GM23338 (cell line): ENCODE data around the gene ELOVL7. TPM values are rescaled to one million over a fixed set of nuclear protein-coding genes. Genes with fewer than 3 reads are reported as not detected.

Experiments used
- ATAC-seq: fragments of 200-7000 bp; cut with Tn5 transposase; 3 replicates; pipeline ENCODE4 v1.9.1; 2020
- DNase-seq: peaks from one replicate; pipeline ENCODE4 v3.0.0-alpha.2; 2015; ENCODE audit warnings: low spot score
- H2AFZ ChIP-seq: fragments of 200-600 bp; sonication (generic); 2 replicates; pipeline ENCODE4 v1.8.0; 2016; ENCODE audit warnings: antibody characterized with exemption, mild to moderate bottlenecking, moderate library complexity
- H3F3A ChIP-seq: fragments of 200-600 bp; sonication (generic); replicated peaks from 2 replicates; pipeline ENCODE4 v1.8.0; 2017; ENCODE audit warnings: antibody characterized with exemption, mixed run types, low read depth
- H3K27ac ChIP-seq: fragments of 200-600 bp; sonication (generic); 2 replicates; pipeline ENCODE4 v1.6.1; 2016; ENCODE audit warnings: low read depth
- H3K27me3 ChIP-seq: fragments of 200-600 bp; sonication (generic); 2 replicates; pipeline ENCODE4 v1.8.0; 2016; ENCODE audit warnings: mild to moderate bottlenecking, mixed run types, moderate library complexity; ENCODE audit not compliant: insufficient read depth
- H3K36me3 ChIP-seq: fragments of 200-600 bp; sonication (generic); 2 replicates; pipeline ENCODE4 v1.8.0; 2016; ENCODE audit warnings: mild to moderate bottlenecking; ENCODE audit not compliant: insufficient read depth
- H3K4me1 ChIP-seq: fragments of 200-600 bp; sonication (generic); 2 replicates; pipeline ENCODE4 v1.8.0; 2016; ENCODE audit warnings: mild to moderate bottlenecking, moderate library complexity; ENCODE audit not compliant: insufficient read depth
- H3K4me2 ChIP-seq: fragments of 200-600 bp; sonication (generic); 2 replicates; pipeline ENCODE4 v1.7.1; 2017; ENCODE audit warnings: mixed run types
- H3K4me3 ChIP-seq: fragments of 200-600 bp; sonication (generic); 2 replicates; pipeline ENCODE4 v1.6.1; 2016; ENCODE audit warnings: mixed run types
- H3K79me2 ChIP-seq: fragments of 200-600 bp; sonication (generic); replicated peaks from 2 replicates; pipeline ENCODE4 v1.8.0; 2017; ENCODE audit warnings: mild to moderate bottlenecking; ENCODE audit not compliant: insufficient read depth
- H3K9me2 ChIP-seq: fragments of 200-600 bp; sonication (generic); 2 replicates; pipeline ENCODE4 v1.8.0; 2017; ENCODE audit not compliant: insufficient read depth
- H4K20me1 ChIP-seq: fragments of 200-600 bp; sonication (generic); replicated peaks from 2 replicates; pipeline ENCODE4 v1.8.0; 2017; ENCODE audit warnings: mild to moderate bottlenecking; ENCODE audit not compliant: insufficient read depth
- H3K27ac Mint-ChIP-seq: 2 replicates; pipeline ENCODE4 v1.8.0; 2020; ENCODE audit warnings: inconsistent platforms, mild to moderate bottlenecking, moderate library complexity, mixed read lengths
- H3K27me3 Mint-ChIP-seq: 3 replicates; pipeline ENCODE4 v1.8.0; 2022; ENCODE audit warnings: low read depth, mild to moderate bottlenecking, moderate library complexity, mixed read lengths, inconsistent platforms; ENCODE audit not compliant: insufficient read depth, poor library complexity
- H3K36me3 Mint-ChIP-seq: 3 replicates; pipeline ENCODE4 v1.8.0; 2021; ENCODE audit warnings: low read depth, mild to moderate bottlenecking, inconsistent platforms, moderate library complexity, mixed read lengths
- H3K4me1 Mint-ChIP-seq: 3 replicates; pipeline ENCODE4 v1.8.0; 2020; ENCODE audit warnings: mild to moderate bottlenecking, inconsistent platforms, mixed read lengths
- H3K4me3 Mint-ChIP-seq: 3 replicates; pipeline ENCODE4 v1.8.0; 2021; ENCODE audit warnings: moderate library complexity, mild to moderate bottlenecking, inconsistent platforms, mixed read lengths
- H3K9me3 Mint-ChIP-seq: 3 replicates; pipeline ENCODE4 v1.8.0; 2020; ENCODE audit warnings: moderate library complexity, mild to moderate bottlenecking, inconsistent platforms, mixed read lengths
- CREB1 ChIP-seq: fragments of 250-450 bp; sonication (Bioruptor Pico); IDR thresholded peaks from 2 replicates; pipeline ENCODE4 v1.5.0; 2020; ENCODE audit warnings: low read depth, mild to moderate bottlenecking, moderate library complexity
- EZH2 ChIP-seq: fragments of 200-600 bp; sonication (generic); IDR thresholded peaks from one replicate; pipeline ENCODE4 v1.8.0; 2017; ENCODE audit warnings: antibody characterized with exemption, mild to moderate bottlenecking, low read depth; ENCODE audit not compliant: unreplicated experiment
- STAT1 ChIP-seq: IDR thresholded peaks from one replicate; pipeline ENCODE4 v1.6.1; 2016; ENCODE audit warnings: antibody characterized with exemption; ENCODE audit not compliant: unreplicated experiment
- polyA plus RNA-seq: library from polyadenylated mRNA; unstranded; fragments of >200 nt; fragmentation: Nextera tagmentation; extraction: Ambion mirVana; gene quantifications from 2 replicates; pipeline ENCODE4 v1.2.1, GENCODE V29; 2016
- total RNA-seq: library from RNA; depleted of rRNA; stranded (reverse); fragments of >200 nt; shearing (Covaris generic); gene quantifications from 2 replicates; pipeline ENCODE4 v1.2.3, GENCODE V29; 2014
- TF ChIP-seq, protein P1 (sequence below): IDR thresholded peaks from one replicate; pipeline ENCODE4 v1.6.1; 2018; ENCODE audit warnings: antibody characterized with exemption; ENCODE audit not compliant: unreplicated experiment
- TF ChIP-seq, protein P2 (sequence below): fragments of 250-450 bp; sonication (Bioruptor Pico); IDR thresholded peaks from 2 replicates; pipeline ENCODE4 v1.5.0; 2020; ENCODE audit warnings: mild to moderate bottlenecking, moderate library complexity

Gene ELOVL7
- total and polyA plus RNA-seq, 2 experiments from 2014 or later = 2.3 to 7.0 TPM

DNA sequence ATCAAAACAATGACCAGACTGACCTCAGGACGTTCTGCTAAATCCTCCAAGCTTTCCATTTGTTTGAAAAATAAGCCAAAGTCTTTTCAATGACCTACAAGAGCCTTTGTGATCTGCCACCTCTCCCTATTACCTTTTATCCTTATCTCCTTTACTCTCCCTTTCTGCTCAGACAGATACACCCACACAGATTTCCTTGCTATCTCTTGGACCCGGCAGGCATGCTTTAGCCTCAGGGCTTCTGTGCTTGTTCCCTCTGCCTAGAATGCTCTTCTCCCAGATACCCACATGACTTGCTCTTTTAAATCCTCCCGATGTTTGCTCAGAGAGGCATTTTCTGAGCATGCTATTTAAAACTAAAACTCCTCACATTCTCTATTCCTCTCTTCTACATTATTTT lies 8.9 kb upstream of the ELOVL7 start:
- peaks cover 10% of the 10 kb centered on the region for H3K9me2 ChIP-seq
- H3K4me3 ChIP-seq = no peak overlapping the region
- TF ChIP-seq CREB1 (CRISPR knock-in tag) = no peak
- TF ChIP-seq STAT1 = no peak
- TF ChIP-seq, protein P1, sequence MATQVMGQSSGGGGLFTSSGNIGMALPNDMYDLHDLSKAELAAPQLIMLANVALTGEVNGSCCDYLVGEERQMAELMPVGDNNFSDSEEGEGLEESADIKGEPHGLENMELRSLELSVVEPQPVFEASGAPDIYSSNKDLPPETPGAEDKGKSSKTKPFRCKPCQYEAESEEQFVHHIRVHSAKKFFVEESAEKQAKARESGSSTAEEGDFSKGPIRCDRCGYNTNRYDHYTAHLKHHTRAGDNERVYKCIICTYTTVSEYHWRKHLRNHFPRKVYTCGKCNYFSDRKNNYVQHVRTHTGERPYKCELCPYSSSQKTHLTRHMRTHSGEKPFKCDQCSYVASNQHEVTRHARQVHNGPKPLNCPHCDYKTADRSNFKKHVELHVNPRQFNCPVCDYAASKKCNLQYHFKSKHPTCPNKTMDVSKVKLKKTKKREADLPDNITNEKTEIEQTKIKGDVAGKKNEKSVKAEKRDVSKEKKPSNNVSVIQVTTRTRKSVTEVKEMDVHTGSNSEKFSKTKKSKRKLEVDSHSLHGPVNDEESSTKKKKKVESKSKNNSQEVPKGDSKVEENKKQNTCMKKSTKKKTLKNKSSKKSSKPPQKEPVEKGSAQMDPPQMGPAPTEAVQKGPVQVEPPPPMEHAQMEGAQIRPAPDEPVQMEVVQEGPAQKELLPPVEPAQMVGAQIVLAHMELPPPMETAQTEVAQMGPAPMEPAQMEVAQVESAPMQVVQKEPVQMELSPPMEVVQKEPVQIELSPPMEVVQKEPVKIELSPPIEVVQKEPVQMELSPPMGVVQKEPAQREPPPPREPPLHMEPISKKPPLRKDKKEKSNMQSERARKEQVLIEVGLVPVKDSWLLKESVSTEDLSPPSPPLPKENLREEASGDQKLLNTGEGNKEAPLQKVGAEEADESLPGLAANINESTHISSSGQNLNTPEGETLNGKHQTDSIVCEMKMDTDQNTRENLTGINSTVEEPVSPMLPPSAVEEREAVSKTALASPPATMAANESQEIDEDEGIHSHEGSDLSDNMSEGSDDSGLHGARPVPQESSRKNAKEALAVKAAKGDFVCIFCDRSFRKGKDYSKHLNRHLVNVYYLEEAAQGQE = no peak
- no peak for TF ChIP-seq EZH2
- TF ChIP-seq, protein P2, sequence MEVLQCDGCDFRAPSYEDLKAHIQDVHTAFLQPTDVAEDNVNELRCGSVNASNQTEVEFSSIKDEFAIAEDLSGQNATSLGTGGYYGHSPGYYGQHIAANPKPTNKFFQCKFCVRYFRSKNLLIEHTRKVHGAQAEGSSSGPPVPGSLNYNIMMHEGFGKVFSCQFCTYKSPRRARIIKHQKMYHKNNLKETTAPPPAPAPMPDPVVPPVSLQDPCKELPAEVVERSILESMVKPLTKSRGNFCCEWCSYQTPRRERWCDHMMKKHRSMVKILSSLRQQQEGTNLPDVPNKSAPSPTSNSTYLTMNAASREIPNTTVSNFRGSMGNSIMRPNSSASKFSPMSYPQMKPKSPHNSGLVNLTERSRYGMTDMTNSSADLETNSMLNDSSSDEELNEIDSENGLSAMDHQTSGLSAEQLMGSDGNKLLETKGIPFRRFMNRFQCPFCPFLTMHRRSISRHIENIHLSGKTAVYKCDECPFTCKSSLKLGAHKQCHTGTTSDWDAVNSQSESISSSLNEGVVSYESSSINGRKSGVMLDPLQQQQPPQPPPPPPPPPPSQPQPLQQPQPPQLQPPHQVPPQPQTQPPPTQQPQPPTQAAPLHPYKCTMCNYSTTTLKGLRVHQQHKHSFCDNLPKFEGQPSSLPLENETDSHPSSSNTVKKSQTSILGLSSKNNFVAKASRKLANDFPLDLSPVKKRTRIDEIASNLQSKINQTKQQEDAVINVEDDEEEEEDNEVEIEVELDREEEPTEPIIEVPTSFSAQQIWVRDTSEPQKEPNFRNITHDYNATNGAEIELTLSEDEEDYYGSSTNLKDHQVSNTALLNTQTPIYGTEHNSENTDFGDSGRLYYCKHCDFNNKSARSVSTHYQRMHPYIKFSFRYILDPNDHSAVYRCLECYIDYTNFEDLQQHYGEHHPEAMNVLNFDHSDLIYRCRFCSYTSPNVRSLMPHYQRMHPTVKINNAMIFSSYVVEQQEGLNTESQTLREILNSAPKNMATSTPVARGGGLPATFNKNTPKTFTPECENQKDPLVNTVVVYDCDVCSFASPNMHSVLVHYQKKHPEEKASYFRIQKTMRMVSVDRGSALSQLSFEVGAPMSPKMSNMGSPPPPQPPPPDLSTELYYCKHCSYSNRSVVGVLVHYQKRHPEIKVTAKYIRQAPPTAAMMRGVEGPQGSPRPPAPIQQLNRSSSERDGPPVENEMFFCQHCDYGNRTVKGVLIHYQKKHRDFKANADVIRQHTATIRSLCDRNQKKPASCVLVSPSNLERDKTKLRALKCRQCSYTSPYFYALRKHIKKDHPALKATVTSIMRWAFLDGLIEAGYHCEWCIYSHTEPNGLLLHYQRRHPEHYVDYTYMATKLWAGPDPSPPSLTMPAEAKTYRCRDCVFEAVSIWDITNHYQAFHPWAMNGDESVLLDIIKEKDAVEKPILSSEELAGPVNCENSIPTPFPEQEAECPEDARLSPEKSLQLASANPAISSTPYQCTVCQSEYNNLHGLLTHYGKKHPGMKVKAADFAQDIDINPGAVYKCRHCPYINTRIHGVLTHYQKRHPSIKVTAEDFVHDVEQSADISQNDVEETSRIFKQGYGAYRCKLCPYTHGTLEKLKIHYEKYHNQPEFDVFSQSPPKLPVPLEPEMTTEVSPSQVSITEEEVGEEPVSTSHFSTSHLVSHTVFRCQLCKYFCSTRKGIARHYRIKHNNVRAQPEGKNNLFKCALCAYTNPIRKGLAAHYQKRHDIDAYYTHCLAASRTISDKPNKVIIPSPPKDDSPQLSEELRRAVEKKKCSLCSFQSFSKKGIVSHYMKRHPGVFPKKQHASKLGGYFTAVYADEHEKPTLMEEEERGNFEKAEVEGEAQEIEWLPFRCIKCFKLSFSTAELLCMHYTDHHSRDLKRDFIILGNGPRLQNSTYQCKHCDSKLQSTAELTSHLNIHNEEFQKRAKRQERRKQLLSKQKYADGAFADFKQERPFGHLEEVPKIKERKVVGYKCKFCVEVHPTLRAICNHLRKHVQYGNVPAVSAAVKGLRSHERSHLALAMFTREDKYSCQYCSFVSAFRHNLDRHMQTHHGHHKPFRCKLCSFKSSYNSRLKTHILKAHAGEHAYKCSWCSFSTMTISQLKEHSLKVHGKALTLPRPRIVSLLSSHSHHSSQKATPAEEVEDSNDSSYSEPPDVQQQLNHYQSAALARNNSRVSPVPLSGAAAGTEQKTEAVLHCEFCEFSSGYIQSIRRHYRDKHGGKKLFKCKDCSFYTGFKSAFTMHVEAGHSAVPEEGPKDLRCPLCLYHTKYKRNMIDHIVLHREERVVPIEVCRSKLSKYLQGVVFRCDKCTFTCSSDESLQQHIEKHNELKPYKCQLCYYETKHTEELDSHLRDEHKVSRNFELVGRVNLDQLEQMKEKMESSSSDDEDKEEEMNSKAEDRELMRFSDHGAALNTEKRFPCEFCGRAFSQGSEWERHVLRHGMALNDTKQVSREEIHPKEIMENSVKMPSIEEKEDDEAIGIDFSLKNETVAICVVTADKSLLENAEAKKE (CRISPR knock-in tag) = no peak
- ATAC-seq (peak; percentile 84), DNase-seq (no peak)
- Mint-ChIP-seq H3K9me3 (peaks cover 4% of the 10 kb centered on the region; the same call in 2 of the 3 replicates), H3K4me1 (no peaks in the 10 kb centered on the region), H3K36me3 (peaks cover 3% of the 10 kb centered on the region; the same call in 1 of the 3 replicates), H3K27me3 (no peaks in the 10 kb centered on the region), H3K4me3 (no peak overlapping the region), H3K27ac (no peak overlapping the region)
- no peak overlapping the region for H3K4me2 ChIP-seq
- peak overlapping the region; percentile 74 for H2AFZ ChIP-seq
- no peaks in the 10 kb centered on the region for H3K36me3 ChIP-seq
- no peaks in the 10 kb centered on the region for H4K20me1 ChIP-seq
- no peaks in the 10 kb centered on the region for H3F3A ChIP-seq
- H3K4me1 ChIP-seq = peaks cover 10% of the 10 kb centered on the region; the same call in 1 of the 2 replicates
- H3K79me2 ChIP-seq = no peaks in the 10 kb centered on the region
- H3K27ac ChIP-seq = no peak overlapping the region
- H3K27me3 ChIP-seq = no peaks in the 10 kb centered on the region
